Activated CD4-positive, alpha-beta T cell treated with anti-CD3 and anti-CD28 coated beads for 48 hours (primary cell): ENCODE data around the gene YPEL1.
"Not testable (repeated sequence)": the region's sequence is repeated elsewhere in the genome, so short reads cannot be mapped to it uniquely, and the experiment has no call there.

Source experiments
- DNase-seq: peaks from one replicate; pipeline ENCODE4 v3.0.0-alpha.2; 2020

The YPEL1 gene

DNA sequence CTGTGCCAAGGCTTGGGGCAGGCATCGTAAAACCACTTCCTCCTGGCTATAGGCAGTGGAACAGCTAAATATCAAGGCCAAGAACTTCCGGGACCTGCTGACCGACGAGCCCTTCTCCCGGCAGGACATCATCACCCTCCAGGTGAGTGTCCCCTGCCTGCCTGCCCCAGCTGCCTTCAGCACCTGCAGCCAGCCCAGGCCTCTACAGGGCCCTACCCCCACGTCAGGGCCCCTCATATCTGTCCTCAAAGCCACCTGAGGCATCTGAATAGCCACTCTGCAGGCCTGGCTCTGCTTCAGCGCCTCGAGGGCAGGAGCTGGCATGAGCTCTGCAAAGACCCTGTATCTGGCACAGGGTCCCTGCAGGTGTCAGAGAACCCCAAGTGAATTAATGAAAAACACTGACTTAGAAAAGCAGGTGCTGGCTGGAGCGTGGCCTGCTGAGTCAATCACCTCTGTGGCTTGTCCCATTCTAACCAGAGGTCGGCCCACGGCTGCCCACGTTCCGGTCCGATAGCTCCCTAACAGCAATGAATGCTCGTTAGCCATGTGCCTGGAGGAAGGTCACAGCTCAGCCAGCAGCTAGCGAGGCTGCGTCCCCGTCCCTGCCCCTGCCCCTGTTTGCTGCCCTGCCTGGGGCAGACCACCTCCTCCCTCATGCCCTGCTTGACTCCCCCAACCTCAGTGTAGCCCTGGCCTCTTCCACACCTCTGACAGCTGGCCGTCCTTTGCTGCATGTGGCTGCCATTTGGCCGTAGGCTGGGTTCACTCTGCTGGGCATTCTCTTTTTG lies 53.0 kb downstream of the YPEL1 start:
- DNase-seq, result no peak

GRCh38 chr22:21681566-21682370 lies 53.8 kb downstream of the YPEL1 start:
- peak; percentile 25 for DNase-seq

- DNase-seq, result no peak
These were observed 54.6 kb downstream of the YPEL1 start for GRCh38 chr22:21680830-21681565.

DNA sequence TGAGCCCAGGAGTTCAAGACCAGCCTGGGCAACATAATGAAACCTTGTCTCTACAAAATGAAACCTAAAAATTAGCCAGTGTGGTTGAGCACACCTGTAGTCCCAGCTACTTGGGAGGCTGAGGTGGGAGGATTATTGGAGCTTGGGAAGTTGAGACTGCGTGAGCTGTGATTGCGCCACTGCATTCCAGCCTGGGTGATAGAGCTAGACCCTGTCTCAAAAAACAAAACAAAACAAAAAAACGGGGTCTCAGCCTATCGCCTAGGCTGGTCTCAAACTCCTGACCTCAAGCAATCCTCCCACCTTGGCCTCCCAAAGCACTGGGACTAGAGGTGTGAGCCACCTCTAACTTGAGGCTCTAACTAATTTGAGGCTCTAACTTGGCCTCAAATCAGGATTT lies 56.2 kb downstream of the YPEL1 start:
- DNase-seq, result no peak

DNA sequence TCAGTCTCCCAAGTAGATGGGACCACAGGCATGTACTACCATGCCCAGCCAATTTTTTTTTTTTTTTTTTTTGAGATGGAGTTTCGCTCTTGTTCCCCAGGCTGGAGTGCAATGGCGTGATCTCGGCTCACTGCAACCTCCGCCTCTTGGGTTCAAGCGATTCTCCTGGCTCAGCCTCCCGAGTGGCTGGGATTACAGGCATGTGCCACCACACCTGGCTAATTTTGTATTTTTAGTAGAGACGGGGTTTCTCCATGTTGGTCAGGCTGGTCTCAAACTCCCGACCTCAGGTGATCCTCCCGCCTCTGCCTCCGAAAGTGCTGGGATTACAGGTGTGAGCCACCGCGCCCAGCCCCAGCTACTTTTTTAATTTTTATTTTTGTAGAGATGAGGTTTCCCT lies 56.8 kb downstream of the YPEL1 start:
- not testable (repeated sequence) for DNase-seq

- DNase-seq, result no peak
These were observed 57.8 kb downstream of the YPEL1 start for GRCh38 chr22:21677606-21678443.

GRCh38 chr22:21674638-21675245 lies 60.9 kb downstream of the YPEL1 start:
- DNase-seq, result no peak

GRCh38 chr22:21673534-21674321 lies 61.9 kb downstream of the YPEL1 start:
- no peak for DNase-seq

DNA sequence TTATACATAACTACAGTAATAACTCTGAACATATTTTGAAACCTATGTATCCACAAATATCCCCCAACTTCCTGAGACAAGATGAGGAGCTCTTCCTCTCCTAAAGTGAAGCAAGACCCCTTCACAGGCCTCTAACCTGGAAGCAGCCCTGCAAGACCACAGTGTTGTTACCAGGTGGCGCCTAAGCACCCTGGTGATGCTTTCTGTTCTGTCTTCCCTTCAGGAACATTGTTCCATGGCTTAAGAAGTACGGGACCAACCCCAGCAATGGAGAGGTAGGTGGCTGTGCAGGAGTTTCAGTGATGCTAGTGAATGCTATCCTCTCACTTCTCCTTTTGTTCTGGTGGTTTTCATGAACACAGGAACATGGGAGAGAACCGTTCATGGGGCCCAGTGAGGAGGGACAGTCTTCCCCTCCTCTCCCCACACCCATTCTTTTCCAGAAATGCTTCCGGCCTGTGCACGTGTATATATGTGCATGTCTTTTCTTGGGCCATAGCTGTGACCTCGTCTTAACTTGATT lies 63.4 kb downstream of the YPEL1 start:
- no peak for DNase-seq

GRCh38 chr22:21669026-21669425 lies 66.6 kb downstream of the YPEL1 start:
- DNase-seq, result no peak

DNA sequence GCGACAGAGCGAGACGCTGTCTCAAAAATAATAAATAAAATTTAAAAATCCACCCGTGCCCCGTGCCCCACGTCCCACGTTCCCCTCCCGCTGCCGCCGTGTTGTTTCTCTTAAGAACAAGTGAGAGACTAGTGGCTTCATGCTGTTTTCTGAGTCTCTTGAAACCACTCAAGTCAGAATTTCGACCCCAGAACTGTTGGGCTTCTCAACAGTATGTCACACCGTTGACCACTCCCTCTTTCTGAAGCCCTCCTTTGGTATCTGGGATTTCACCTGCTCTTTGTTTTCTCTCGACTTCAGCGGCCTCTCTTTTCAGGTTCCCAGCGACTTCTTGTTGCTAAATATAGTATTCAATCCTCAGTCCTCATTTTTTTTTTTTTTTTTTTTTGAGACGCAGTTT lies 68.8 kb downstream of the YPEL1 start:
- no peak for DNase-seq

DNA sequence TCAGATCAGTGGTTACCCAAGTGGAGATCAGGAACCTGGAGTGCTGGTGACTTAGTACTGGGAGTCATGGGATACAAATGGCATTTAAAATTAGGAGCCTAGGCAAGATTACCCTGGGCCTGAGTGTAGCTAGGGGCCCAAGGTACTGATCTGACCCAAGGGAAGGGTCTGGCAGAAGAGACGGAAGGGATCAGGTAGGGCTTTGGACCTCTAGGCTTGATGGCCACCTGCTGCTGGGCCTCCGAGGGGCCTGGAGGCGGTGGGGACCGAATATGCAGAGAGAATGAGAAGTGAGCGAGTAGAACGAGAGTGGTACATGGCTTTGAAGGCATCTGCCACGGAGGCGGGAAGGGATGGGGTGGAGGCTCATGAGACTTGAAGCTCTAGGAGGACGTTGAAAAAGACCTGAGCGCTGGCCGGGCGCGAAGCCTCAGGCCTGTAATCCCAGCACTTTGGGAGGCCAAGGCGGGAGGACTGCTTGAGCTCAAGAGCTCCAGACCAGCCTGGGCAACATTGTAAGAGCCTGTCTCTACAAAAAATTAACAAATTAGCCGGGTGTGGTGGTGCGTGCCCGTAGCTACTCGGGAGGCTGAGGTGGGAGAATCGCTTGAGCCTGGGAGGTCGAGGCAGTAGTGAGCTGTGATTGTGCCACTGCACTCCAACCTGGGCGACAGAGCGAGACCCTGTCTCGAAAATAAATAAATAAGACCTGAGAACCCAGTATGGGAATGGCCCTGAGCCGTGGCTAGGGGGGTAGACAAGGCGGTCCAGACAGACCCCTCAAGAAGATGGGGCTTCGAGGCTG lies 70.3 kb downstream of the YPEL1 start:
- DNase-seq, result no peak

DNA sequence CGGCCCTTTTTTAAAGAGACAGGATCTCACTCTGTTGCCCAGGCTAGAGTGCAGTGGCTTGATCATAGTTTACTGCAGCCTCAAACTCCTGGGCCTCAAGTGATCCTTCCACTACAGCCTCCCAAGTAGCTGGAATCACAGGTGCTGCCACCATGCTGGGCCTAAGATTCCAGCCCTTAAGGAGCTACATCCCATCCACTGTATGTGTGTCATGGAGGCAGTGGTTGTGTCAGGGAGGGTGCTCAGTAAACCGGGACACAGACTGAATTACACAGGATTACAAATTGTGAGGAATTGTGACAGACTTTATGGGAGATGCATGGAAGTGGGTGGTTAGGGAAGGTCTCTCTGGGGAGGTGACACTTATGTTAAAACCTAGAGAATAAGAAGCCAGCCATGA lies 71.9 kb downstream of the YPEL1 start:
- no peak for DNase-seq

- DNase-seq, result no peak
These were observed 73.6 kb downstream of the YPEL1 start for GRCh38 chr22:21661991-21662390.

- DNase-seq, result no peak
These were observed 74.7 kb downstream of the YPEL1 start for GRCh38 chr22:21660904-21661303.

DNA sequence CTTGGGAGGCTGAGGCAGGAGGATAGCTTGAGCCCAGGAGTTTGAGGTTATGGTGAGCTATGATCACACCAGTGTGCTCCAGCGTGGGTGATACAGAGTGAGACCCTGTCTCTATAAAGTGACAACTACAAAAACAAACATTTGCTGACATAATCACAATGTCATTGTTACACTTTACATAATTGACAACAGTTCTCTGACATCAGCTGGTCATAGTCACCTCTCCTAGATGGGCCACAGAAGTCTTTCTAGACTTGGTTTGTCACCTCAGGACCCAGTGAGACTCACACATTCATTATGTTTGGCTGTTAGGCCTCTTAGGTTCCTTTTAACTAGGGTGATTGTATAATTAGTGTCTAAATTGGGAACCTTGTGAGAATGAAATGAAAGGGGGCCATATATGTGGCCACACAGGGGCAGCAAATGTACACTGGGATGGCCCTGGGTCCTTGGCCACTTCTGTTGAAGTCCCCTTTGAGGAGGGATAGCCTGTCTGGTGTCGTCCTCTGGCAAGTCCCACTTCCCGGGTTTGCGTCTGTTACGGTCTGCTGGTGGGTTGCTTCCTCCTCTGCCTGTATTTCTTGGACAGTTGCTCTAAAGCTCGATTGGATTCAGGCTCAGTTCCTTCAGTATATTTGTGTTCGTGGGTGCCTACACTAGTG lies 75.6 kb downstream of the YPEL1 start:
- DNase-seq, result no peak

DNA sequence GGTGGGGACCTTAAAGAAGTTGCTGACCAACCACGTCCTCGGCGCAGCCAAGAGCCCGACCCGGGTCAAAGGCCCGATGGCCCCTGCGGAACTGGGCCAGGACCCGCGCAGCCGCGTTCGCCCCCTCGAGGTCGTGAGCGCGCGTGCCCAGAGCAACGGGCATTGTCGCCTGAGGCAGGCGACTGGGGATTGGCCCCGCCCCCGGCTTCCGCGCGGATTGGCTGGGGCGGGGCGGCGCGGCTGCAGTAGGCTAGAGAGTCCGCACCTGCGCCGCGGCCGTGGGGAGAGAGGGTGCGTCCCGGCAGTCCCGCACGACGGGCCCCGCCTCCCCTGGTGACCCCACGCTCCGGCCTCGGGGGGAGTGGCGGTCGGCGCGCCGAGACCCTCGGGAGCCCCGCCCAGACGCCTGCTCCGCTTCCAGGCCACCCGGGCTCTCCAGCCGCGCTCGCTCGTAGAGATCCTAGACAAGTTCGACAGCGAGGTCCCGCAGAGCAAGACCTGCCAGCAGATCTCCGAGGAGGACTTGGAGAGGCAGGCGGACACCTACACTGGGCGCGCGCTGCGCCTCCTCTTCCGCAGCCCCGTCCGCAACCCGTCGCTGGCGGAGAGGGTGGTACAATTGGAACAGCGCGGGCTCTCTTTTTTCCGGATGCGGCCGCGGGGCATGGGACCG lies 78.1 kb downstream of the YPEL1 start:
- peak; percentile 83 for DNase-seq

GRCh38 chr22:21657020-21657359 lies 78.6 kb downstream of the YPEL1 start:
- DNase-seq, result no peak
